A549 (cell line): ENCODE data around the gene EAF1.

ENCODE experiments used
- CTCF ChIP-seq: fragments of >200 bp; sonication (Bioruptor Twin); formaldehyde crosslinking; IDR thresholded peaks from 3 replicates; pipeline ENCODE4 v1.5.1; 2016
- EP300 ChIP-seq, 2 experiments: fragments of >200 bp; sonication (Bioruptor Twin); formaldehyde crosslinking; IDR thresholded peaks; 2 replicates in 1 of 2; 3 replicates in 1 of 2; pipeline ENCODE4 v1.6.1; 2016 to 2017
- FOSL2 ChIP-seq, 2 experiments: fragments of 450-650 bp in 1 of 2; fragments of >200 bp in 1 of 2; sonication (Bioruptor Twin) in 1 of 2; formaldehyde crosslinking; IDR thresholded peaks; 2 replicates each; pipeline versions ENCODE4 v1.5.0 to v1.6.1; 2016 to 2020; ENCODE audit warnings: mild to moderate bottlenecking in 1 of 2, moderate library complexity in 1 of 2
- HDAC2 ChIP-seq: fragments of 200-600 bp; sonication (generic); IDR thresholded peaks from 2 replicates; pipeline ENCODE4 v1.6.1; 2016
- MAX ChIP-seq: IDR thresholded peaks from 2 replicates; pipeline ENCODE4 v1.6.1; 2012
- MAZ ChIP-seq: fragments of 150-350 bp; IDR thresholded peaks from 2 replicates; pipeline ENCODE4 v1.6.1; 2014; ENCODE audit warnings: antibody characterized with exemption, low read depth, low read length, borderline replicate concordance
- POLR2A ChIP-seq: IDR thresholded peaks from 2 replicates; pipeline ENCODE4 v1.6.1; 2012; ENCODE audit warnings: mild to moderate bottlenecking, low read length
- RAD21 ChIP-seq, 2 experiments: fragments of >200 bp in 1 of 2; sonication (Bioruptor Twin) in 1 of 2; formaldehyde crosslinking in 1 of 2; IDR thresholded peaks in 1 of 2; conservative IDR thresholded peaks in 1 of 2; 2 replicates in 1 of 2; 3 replicates in 1 of 2; pipeline ENCODE4 v1.6.1; 2012 to 2018; ENCODE audit warnings: inconsistent platforms in 1 of 2
- RFX5 ChIP-seq: fragments of 450-650 bp; IDR thresholded peaks from 2 replicates; pipeline ENCODE4 v1.7.1; 2014; ENCODE audit warnings: antibody characterized with exemption, mild to moderate bottlenecking, moderate library complexity
- SMC3 ChIP-seq: fragments of >200 bp; sonication (Bioruptor Twin); formaldehyde crosslinking; IDR thresholded peaks from 3 replicates; pipeline ENCODE4 v1.6.1; 2018; ENCODE audit warnings: inconsistent platforms
- TP53 ChIP-seq: fragments of 250-450 bp; sonication (Bioruptor Pico); IDR thresholded peaks from 2 replicates; pipeline ENCODE4 v1.5.0; 2021; ENCODE audit warnings: mild to moderate bottlenecking, moderate library complexity

GRCh38 chr3:15462451-15462850 lies 35.1 kb downstream of the EAF1 start:
- TF ChIP-seq TP53 (CRISPR knock-in tag) (no peak), CTCF (no peak), MAZ (no peak), SMC3 (no peak), EP300 (IDR thresholded peaks at IDR 0.05) (no peak), POLR2A (no peak), HDAC2 (no peak), RAD21 (conservative IDR thresholded peaks at IDR 0.05 in 1 of 2, IDR thresholded peaks at IDR 0.05 in 1 of 2) (no peak), RFX5 (no peak), MAX (no peak), FOSL2 (IDR thresholded peaks at IDR 0.05) (no peak), FOSL2 (CRISPR knock-in tag; IDR thresholded peaks at IDR 0.05) (no peak)
